CD4-positive, alpha-beta T cell treated with Interleukin-4 for 1 hour (primary cell): ENCODE measurements around the gene TMEM40.

Experiments
- DNase-seq, 2 donors: peaks; one replicate each; pipeline ENCODE4 v3.0.0-alpha.2; 2020 to 2022

Gene TMEM40

GRCh38 chr3:12775226-12775625 is 16.2 kb upstream of the TMEM40 start:
- no peak for DNase-seq

GRCh38 chr3:12774619-12775018 is 15.6 kb upstream of the TMEM40 start:
- no peak for DNase-seq

- DNase-seq = no peak
These were observed 14.6 kb upstream of the TMEM40 start for GRCh38 chr3:12773710-12774086.

- DNase-seq = no peak
These were observed 14.1 kb upstream of the TMEM40 start for GRCh38 chr3:12773030-12773709.

- DNase-seq = no peak
These were observed 13.4 kb upstream of the TMEM40 start for GRCh38 chr3:12772462-12772861.

- no peak for DNase-seq
These were observed 12.2 kb upstream of the TMEM40 start for GRCh38 chr3:12771236-12771635.

GRCh38 chr3:12769761-12770160 is 10.7 kb upstream of the TMEM40 start:
- no peak for DNase-seq

GRCh38 chr3:12768579-12769527 is 9.8 kb upstream of the TMEM40 start:
- no peak for DNase-seq

GRCh38 chr3:12766541-12766940 is 7.5 kb upstream of the TMEM40 start:
- DNase-seq = no peak

- DNase-seq = no peak
These were observed 5.2 kb upstream of the TMEM40 start for GRCh38 chr3:12764171-12764776.

GRCh38 chr3:12759693-12760565 is 870 bp upstream of the TMEM40 start:
- DNase-seq = no peak

- no peak for DNase-seq
These were observed 856 bp downstream of the TMEM40 start for GRCh38 chr3:12758025-12758781.

- no peak for DNase-seq
These were observed 2.4 kb downstream of the TMEM40 start for GRCh38 chr3:12756635-12757034.

- no peak for DNase-seq
These were observed 2.9 kb downstream of the TMEM40 start for GRCh38 chr3:12756175-12756574.

GRCh38 chr3:12755754-12756153 is 3.3 kb downstream of the TMEM40 start:
- no peak for DNase-seq

GRCh38 chr3:12754313-12754712 is 4.7 kb downstream of the TMEM40 start:
- DNase-seq = no peak

- no peak for DNase-seq
These were observed 5.6 kb downstream of the TMEM40 start for GRCh38 chr3:12753275-12754028.

GRCh38 chr3:12752809-12753208 is 6.2 kb downstream of the TMEM40 start:
- no peak for DNase-seq

- no peak for DNase-seq
These were observed 7.0 kb downstream of the TMEM40 start for GRCh38 chr3:12752102-12752501.

GRCh38 chr3:12751571-12751970 is 7.5 kb downstream of the TMEM40 start:
- no peak for DNase-seq

GRCh38 chr3:12750658-12751071 is 8.4 kb downstream of the TMEM40 start:
- no peak for DNase-seq
